ENCODE data around the gene FBXO47. TPM values are rescaled to one million over a fixed set of nuclear protein-coding genes. Genes with fewer than 3 reads are reported as not detected.
"Not testable (repeated sequence)": the region's sequence is repeated elsewhere in the genome, so short reads cannot be mapped to it uniquely, and the experiment has no call there.

FBXO47 gene
- total RNA-seq, 2 donors from 2014 or later, result not detected

- no peak overlapping the region for H3K4me3 ChIP-seq
- ATAC-seq (ENCODE audit: insufficient number of reproducible peaks, low FRiP score, low read depth), result no peak
- H3K27me3 ChIP-seq (replicated peaks; ENCODE audit: insufficient read depth), result no peaks in the 10 kb centered on the region
- H3K4me1 ChIP-seq (ENCODE audit: control insufficient read depth in 1 of 2, low read depth in 2 of 2), result peaks cover 6 to 12% of the 10 kb centered on the region in 2 donors
- no peaks in the 10 kb centered on the region for H3K36me3 ChIP-seq
- no peak overlapping the region for H3K27ac ChIP-seq
- TF ChIP-seq, protein P1, sequence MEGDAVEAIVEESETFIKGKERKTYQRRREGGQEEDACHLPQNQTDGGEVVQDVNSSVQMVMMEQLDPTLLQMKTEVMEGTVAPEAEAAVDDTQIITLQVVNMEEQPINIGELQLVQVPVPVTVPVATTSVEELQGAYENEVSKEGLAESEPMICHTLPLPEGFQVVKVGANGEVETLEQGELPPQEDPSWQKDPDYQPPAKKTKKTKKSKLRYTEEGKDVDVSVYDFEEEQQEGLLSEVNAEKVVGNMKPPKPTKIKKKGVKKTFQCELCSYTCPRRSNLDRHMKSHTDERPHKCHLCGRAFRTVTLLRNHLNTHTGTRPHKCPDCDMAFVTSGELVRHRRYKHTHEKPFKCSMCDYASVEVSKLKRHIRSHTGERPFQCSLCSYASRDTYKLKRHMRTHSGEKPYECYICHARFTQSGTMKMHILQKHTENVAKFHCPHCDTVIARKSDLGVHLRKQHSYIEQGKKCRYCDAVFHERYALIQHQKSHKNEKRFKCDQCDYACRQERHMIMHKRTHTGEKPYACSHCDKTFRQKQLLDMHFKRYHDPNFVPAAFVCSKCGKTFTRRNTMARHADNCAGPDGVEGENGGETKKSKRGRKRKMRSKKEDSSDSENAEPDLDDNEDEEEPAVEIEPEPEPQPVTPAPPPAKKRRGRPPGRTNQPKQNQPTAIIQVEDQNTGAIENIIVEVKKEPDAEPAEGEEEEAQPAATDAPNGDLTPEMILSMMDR (IDR thresholded peaks at IDR 0.05), result no peak
- no peaks in the 10 kb centered on the region for H3K9me3 ChIP-seq
- no peak for DNase-seq (ENCODE audit: low spot score)
Measured at GRCh38 chr17:38960402-38960801, 6.8 kb downstream of the FBXO47 start.

GRCh38 chr17:38959508-38959907 lies 7.7 kb downstream of the FBXO47 start:
- Histone ChIP-seq H3K4me3 (no peak overlapping the region), H3K27me3 (replicated peaks; ENCODE audit: insufficient read depth) (no peaks in the 10 kb centered on the region), H3K9me3 (no peaks in the 10 kb centered on the region), H3K4me1 (ENCODE audit: control insufficient read depth in 1 of 2, low read depth in 2 of 2) (peaks cover 6 to 12% of the 10 kb centered on the region in 2 donors), H3K36me3 (no peaks in the 10 kb centered on the region), H3K27ac (peak overlapping the region in 1 of 2 donors; percentile 65)
- TF ChIP-seq, protein P1 (IDR thresholded peaks at IDR 0.05), result no peak
- ATAC-seq (ENCODE audit: insufficient number of reproducible peaks, low FRiP score, low read depth), result no peak
- DNase-seq (ENCODE audit: low spot score), result no peak

GRCh38 chr17:38958756-38959155 lies 8.4 kb downstream of the FBXO47 start:
- no peaks in the 10 kb centered on the region for H3K36me3 ChIP-seq
- peak overlapping the region in 1 of 2 donors; percentile 65 for H3K27ac ChIP-seq
- H3K4me1 ChIP-seq (ENCODE audit: control insufficient read depth in 1 of 2, low read depth in 2 of 2), result peaks cover 6 to 12% of the 10 kb centered on the region in 2 donors
- no peak overlapping the region for H3K4me3 ChIP-seq
- DNase-seq (ENCODE audit: low spot score), result no peak
- no peak for ATAC-seq (ENCODE audit: insufficient number of reproducible peaks, low FRiP score, low read depth)
- no peaks in the 10 kb centered on the region for H3K27me3 ChIP-seq (replicated peaks; ENCODE audit: insufficient read depth)
- TF ChIP-seq, protein P1 (IDR thresholded peaks at IDR 0.05), result no peak
- no peaks in the 10 kb centered on the region for H3K9me3 ChIP-seq

- Histone ChIP-seq H3K4me1 (ENCODE audit: control insufficient read depth in 1 of 2, low read depth in 2 of 2) (peaks cover 6 to 12% of the 10 kb centered on the region in 2 donors), H3K27me3 (replicated peaks; ENCODE audit: insufficient read depth) (no peaks in the 10 kb centered on the region), H3K9me3 (no peaks in the 10 kb centered on the region), H3K36me3 (no peaks in the 10 kb centered on the region), H3K4me3 (no peak overlapping the region), H3K27ac (peak overlapping the region in 1 of 2 donors; percentile 65)
- ATAC-seq (ENCODE audit: insufficient number of reproducible peaks, low FRiP score, low read depth), result no peak
- DNase-seq (ENCODE audit: low spot score), result no peak
- TF ChIP-seq, protein P1 (IDR thresholded peaks at IDR 0.05), result no peak
Measured at GRCh38 chr17:38958326-38958725, 8.9 kb downstream of the FBXO47 start.

DNA sequence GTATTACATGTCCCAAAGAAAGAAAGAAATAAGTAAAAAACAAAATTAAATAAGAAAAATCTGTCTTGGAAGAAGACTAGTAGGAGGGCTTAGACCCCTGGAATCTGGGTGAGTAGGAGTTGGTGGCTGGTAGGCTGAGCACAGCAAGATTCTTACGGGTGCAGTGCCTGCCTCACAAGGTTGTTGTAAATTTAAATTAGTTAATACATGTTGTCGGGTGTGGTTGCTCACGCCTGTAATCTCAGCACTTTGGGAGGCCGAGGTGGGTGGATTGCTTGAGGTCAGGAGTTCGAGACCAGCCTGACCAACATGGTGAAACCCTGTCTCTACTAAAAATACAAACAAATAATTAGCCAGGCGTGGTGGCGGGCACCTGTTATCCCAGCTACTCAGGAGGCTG lies 13.4 kb downstream of the FBXO47 start:
- DNase-seq (ENCODE audit: low spot score); H3K9me3 ChIP-seq; H3K4me1 ChIP-seq (ENCODE audit: control insufficient read depth in 1 of 2, low read depth in 2 of 2); H3K27me3 ChIP-seq (replicated peaks; ENCODE audit: insufficient read depth); H3K27ac ChIP-seq; ATAC-seq (ENCODE audit: insufficient number of reproducible peaks, low FRiP score, low read depth); H3K4me3 ChIP-seq; H3K36me3 ChIP-seq: not testable (repeated sequence)

- Histone ChIP-seq H3K9me3 (no peaks in the 10 kb centered on the region), H3K36me3 (no peaks in the 10 kb centered on the region), H3K4me1 (ENCODE audit: control insufficient read depth in 1 of 2, low read depth in 2 of 2) (peaks cover 4 to 8% of the 10 kb centered on the region in 2 donors), H3K27me3 (replicated peaks; ENCODE audit: insufficient read depth) (no peaks in the 10 kb centered on the region), H3K27ac (no peak overlapping the region), H3K4me3 (no peak overlapping the region)
- TF ChIP-seq, protein P1 (IDR thresholded peaks at IDR 0.05), result no peak
- ATAC-seq (ENCODE audit: insufficient number of reproducible peaks, low FRiP score, low read depth) (no peak), DNase-seq (ENCODE audit: low spot score) (no peak)
Measured at GRCh38 chr17:38947189-38947588, 20.0 kb downstream of the FBXO47 start.

Measured in thoracic aorta (tissue), 2 donors.